Measurements from ENCODE around the gene SMARCAD1. TPM values are rescaled to one million over a fixed set of nuclear protein-coding genes. Genes with fewer than 3 reads are reported as not detected.

SMARCAD1 gene
- total RNA-seq, 1 donor from 2014 or later, result 24.4 TPM

- Mint-ChIP-seq H3K27me3 (ENCODE audit: low read depth) (no peaks in the 10 kb centered on the region), H3K9me3 (ENCODE audit: low read depth) (no peaks in the 10 kb centered on the region), H3K36me3 (ENCODE audit: low read depth) (peaks cover 21% of the 10 kb centered on the region), H3K27ac (ENCODE audit: unreplicated experiment) (no peak overlapping the region), H3K4me1 (ENCODE audit: low read depth) (peaks cover 13% of the 10 kb centered on the region), H3K4me3 (ENCODE audit: unreplicated experiment) (no peak overlapping the region)
- no peak for TF ChIP-seq CTCF (IDR thresholded peaks at IDR 0.05)
- no peak for DNase-seq (ENCODE audit: low spot score)
Measured at GRCh38 chr4:94226763-94227162, 19.1 kb downstream of the SMARCAD1 start.

GRCh38 chr4:94228493-94229216, 21.0 kb downstream of the SMARCAD1 start:
- H3K4me3 Mint-ChIP-seq (ENCODE audit: unreplicated experiment), result no peak overlapping the region
- TF ChIP-seq CTCF (IDR thresholded peaks at IDR 0.05), result no peak
- no peaks in the 10 kb centered on the region for H3K9me3 Mint-ChIP-seq (ENCODE audit: low read depth)
- H3K4me1 Mint-ChIP-seq (ENCODE audit: low read depth), result peaks cover 19% of the 10 kb centered on the region
- no peak for DNase-seq (ENCODE audit: low spot score)
- H3K36me3 Mint-ChIP-seq (ENCODE audit: low read depth), result peaks cover 21% of the 10 kb centered on the region
- no peaks in the 10 kb centered on the region for H3K27me3 Mint-ChIP-seq (ENCODE audit: low read depth)
- H3K27ac Mint-ChIP-seq (ENCODE audit: unreplicated experiment), result no peak overlapping the region

DNA sequence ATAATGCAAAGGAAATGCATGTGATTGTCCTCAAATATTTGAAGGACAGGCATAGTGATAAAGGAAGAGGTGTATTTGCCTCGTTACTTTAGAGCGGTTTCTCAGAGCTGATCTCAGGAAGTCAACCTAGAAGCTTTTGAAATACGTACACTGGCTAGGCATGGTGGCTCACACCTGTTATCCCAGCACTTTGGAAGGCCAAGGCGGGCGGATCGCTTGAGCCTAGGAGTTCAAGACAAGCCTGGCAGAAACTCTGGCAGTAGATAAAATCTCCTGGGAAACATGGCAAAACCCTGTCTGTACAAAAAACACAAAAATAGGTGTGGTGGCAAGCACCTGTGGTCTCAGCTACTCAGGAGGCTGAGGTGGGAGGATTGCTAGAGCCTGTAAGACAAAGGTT, 24.9 kb downstream of the SMARCAD1 start:
- Mint-ChIP-seq H3K4me1 (ENCODE audit: low read depth) (peaks cover 19% of the 10 kb centered on the region), H3K4me3 (ENCODE audit: unreplicated experiment) (no peak overlapping the region), H3K36me3 (ENCODE audit: low read depth) (peaks cover 9% of the 10 kb centered on the region), H3K27ac (ENCODE audit: unreplicated experiment) (no peak overlapping the region), H3K9me3 (ENCODE audit: low read depth) (no peaks in the 10 kb centered on the region), H3K27me3 (ENCODE audit: low read depth) (no peaks in the 10 kb centered on the region)
- no peak for TF ChIP-seq CTCF (IDR thresholded peaks at IDR 0.05)
- DNase-seq (ENCODE audit: low spot score), result no peak

GRCh38 chr4:94235825-94236224, 28.2 kb downstream of the SMARCAD1 start:
- Mint-ChIP-seq H3K4me3 (ENCODE audit: unreplicated experiment) (no peak overlapping the region), H3K4me1 (ENCODE audit: low read depth) (peaks cover 23% of the 10 kb centered on the region), H3K36me3 (ENCODE audit: low read depth) (peaks cover 5% of the 10 kb centered on the region), H3K27me3 (ENCODE audit: low read depth) (no peaks in the 10 kb centered on the region), H3K9me3 (ENCODE audit: low read depth) (no peaks in the 10 kb centered on the region), H3K27ac (ENCODE audit: unreplicated experiment) (no peak overlapping the region)
- no peak for TF ChIP-seq CTCF (IDR thresholded peaks at IDR 0.05)
- no peak for DNase-seq (ENCODE audit: low spot score)

DNA sequence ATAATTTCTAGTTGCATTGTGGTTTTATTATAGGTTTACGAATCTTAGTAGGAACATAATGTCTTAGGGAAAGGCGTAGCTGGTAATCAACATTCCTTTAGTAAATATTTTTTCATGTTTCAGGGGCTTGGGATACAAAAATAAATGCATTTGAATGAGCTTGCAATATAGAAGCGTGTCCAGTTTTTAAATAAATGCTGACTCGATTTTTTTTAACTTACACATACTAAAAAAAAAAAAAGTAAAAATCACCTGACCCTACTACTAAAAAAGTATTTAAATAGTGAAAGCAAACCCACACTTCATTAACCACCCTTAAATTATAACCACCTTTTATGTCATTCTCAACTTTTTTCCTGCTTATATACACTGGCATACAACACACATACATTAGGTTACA, 29.6 kb downstream of the SMARCAD1 start:
- H3K4me1 Mint-ChIP-seq (ENCODE audit: low read depth), result peaks cover 23% of the 10 kb centered on the region
- DNase-seq (ENCODE audit: low spot score), result no peak
- H3K9me3 Mint-ChIP-seq (ENCODE audit: low read depth), result no peaks in the 10 kb centered on the region
- H3K4me3 Mint-ChIP-seq (ENCODE audit: unreplicated experiment), result no peak overlapping the region
- TF ChIP-seq CTCF (IDR thresholded peaks at IDR 0.05), result no peak
- H3K27ac Mint-ChIP-seq (ENCODE audit: unreplicated experiment), result no peak overlapping the region
- H3K27me3 Mint-ChIP-seq (ENCODE audit: low read depth), result no peaks in the 10 kb centered on the region
- H3K36me3 Mint-ChIP-seq (ENCODE audit: low read depth), result peaks cover 10% of the 10 kb centered on the region
